Thoracic aorta (tissue), 2 donors: ENCODE measurements around the gene ABCB11. TPM values are rescaled to one million over a fixed set of nuclear protein-coding genes. Genes with fewer than 3 reads are reported as not detected.
"Not testable (repeated sequence)": the region's sequence is repeated elsewhere in the genome, so short reads cannot be mapped to it uniquely, and the experiment has no call there.

Source experiments
- ATAC-seq: fragments of 150-250 bp; one replicate; pipeline ENCODE4 v1.8.0; 2017; ENCODE audit warnings: low read depth; ENCODE audit not compliant: insufficient number of reproducible peaks, low FRiP score
- DNase-seq: peaks from one replicate; pipeline ENCODE4 v3.0.0-alpha.2; 2020; ENCODE audit warnings: low spot score
- H3K27ac ChIP-seq, 2 donors: fragments of 200-600 bp; sonication (generic); 1 replicate in 1 of 2; 2 replicates in 1 of 2; pipeline ENCODE4 v1.5.1; 2016; ENCODE audit warnings: mild to moderate bottlenecking in 2 of 2, moderate library complexity in 2 of 2
- H3K27me3 ChIP-seq: fragments of 200-600 bp; sonication (generic); replicated peaks from 2 replicates; pipeline ENCODE4 v1.6.0; 2016; ENCODE audit warnings: mild to moderate bottlenecking; ENCODE audit not compliant: insufficient read depth
- H3K36me3 ChIP-seq: fragments of 200-600 bp; sonication (generic); one replicate; pipeline ENCODE4 v1.5.1; 2016
- H3K4me1 ChIP-seq, 2 donors: fragments of 200-600 bp; sonication (generic); 1 replicate in 1 of 2; 2 replicates in 1 of 2; pipeline versions ENCODE4 v1.5.1 to v1.6.0; 2016; ENCODE audit warnings: low read depth in 2 of 2, mild to moderate bottlenecking in 1 of 2; ENCODE audit not compliant: control insufficient read depth in 1 of 2
- H3K4me3 ChIP-seq: fragments of 200-600 bp; sonication (generic); 2 replicates; pipeline ENCODE4 v1.5.1; 2016; ENCODE audit warnings: mild to moderate bottlenecking
- H3K9me3 ChIP-seq: fragments of 200-600 bp; sonication (generic); 2 replicates; pipeline ENCODE4 v1.5.1; 2016
- CTCF ChIP-seq: fragments of 200-600 bp; sonication (generic); IDR thresholded peaks from one replicate; pipeline ENCODE4 v1.5.1; 2019; ENCODE audit warnings: antibody characterized with exemption
- total RNA-seq, 2 donors: library from RNA; depleted of rRNA; stranded (reverse); fragments of >200 nt; gene quantifications; one replicate each; pipeline versions ENCODE4 v1.1.0 to v1.2.3, GENCODE V29; 2016

The ABCB11 gene
- total RNA-seq, 2 donors from 2014 or later = not detected

- no peaks in the 10 kb centered on the region for H3K27me3 ChIP-seq
- ATAC-seq = no peak
- H3K4me1 ChIP-seq = no peaks in the 10 kb centered on the region
- no peak for TF ChIP-seq CTCF
- H3K9me3 ChIP-seq = no peaks in the 10 kb centered on the region
- DNase-seq = no peak
- no peak overlapping the region for H3K4me3 ChIP-seq
- no peak overlapping the region for H3K27ac ChIP-seq
- H3K36me3 ChIP-seq = no peaks in the 10 kb centered on the region
Observed at GRCh38 chr2:169066897-169067296, 35.8 kb upstream of the ABCB11 start.

- Histone ChIP-seq H3K36me3 (no peaks in the 10 kb centered on the region), H3K4me1 (no peaks in the 10 kb centered on the region), H3K9me3 (no peaks in the 10 kb centered on the region), H3K4me3 (no peak overlapping the region), H3K27ac (no peak overlapping the region), H3K27me3 (no peaks in the 10 kb centered on the region)
- ATAC-seq (no peak), DNase-seq (no peak)
- no peak for TF ChIP-seq CTCF
Observed at GRCh38 chr2:169065864-169066517, 34.9 kb upstream of the ABCB11 start.

- ATAC-seq (no peak), DNase-seq (no peak)
- Histone ChIP-seq H3K27me3 (no peaks in the 10 kb centered on the region), H3K9me3 (no peaks in the 10 kb centered on the region), H3K36me3 (no peaks in the 10 kb centered on the region), H3K4me3 (no peak overlapping the region), H3K4me1 (no peaks in the 10 kb centered on the region), H3K27ac (no peak overlapping the region)
- no peak for TF ChIP-seq CTCF
Observed at GRCh38 chr2:169065422-169065821, 34.3 kb upstream of the ABCB11 start.

GRCh38 chr2:169064199-169064598 lies 33.1 kb upstream of the ABCB11 start:
- ATAC-seq, H3K9me3 ChIP-seq, DNase-seq, H3K4me1 ChIP-seq, H3K36me3 ChIP-seq, H3K27ac ChIP-seq, H3K4me3 ChIP-seq, H3K27me3 ChIP-seq: not testable (repeated sequence)

GRCh38 chr2:169054575-169054974 lies 23.5 kb upstream of the ABCB11 start:
- not testable (repeated sequence) for H3K36me3 ChIP-seq, H3K4me3 ChIP-seq, ATAC-seq

GRCh38 chr2:169050476-169051240 lies 19.5 kb upstream of the ABCB11 start:
- DNase-seq (no peak), ATAC-seq (no peak)
- Histone ChIP-seq H3K36me3 (no peaks in the 10 kb centered on the region), H3K27me3 (no peaks in the 10 kb centered on the region), H3K27ac (no peak overlapping the region), H3K4me1 (no peaks in the 10 kb centered on the region), H3K9me3 (peaks cover 8% of the 10 kb centered on the region), H3K4me3 (no peak overlapping the region)
- no peak for TF ChIP-seq CTCF

More at GRCh38 chr2:169054575-169054974, 23.5 kb upstream of the ABCB11 start:
- not testable (repeated sequence) for H3K27ac ChIP-seq, H3K9me3 ChIP-seq, DNase-seq, H3K27me3 ChIP-seq, H3K4me1 ChIP-seq
